Tibial artery (tissue), 4 donors: ENCODE results near the gene EXD3.

Source experiments
- DNase-seq, 2 donors: peaks; one replicate each; pipeline ENCODE4 v3.0.0-alpha.2; 2019
- H3K27ac ChIP-seq, 2 donors: fragments of 200-600 bp; sonication (generic) in 1 of 2; 1 replicate in 1 of 2; 2 replicates in 1 of 2; pipeline ENCODE4 v1.5.1; 2018 to 2019; ENCODE audit warnings: mild to moderate bottlenecking in 1 of 2
- H3K27me3 ChIP-seq, 2 donors: fragments of 200-600 bp; sonication (generic) in 1 of 2; one replicate each; pipeline versions ENCODE4 v1.5.1 to v1.6.0; 2016 to 2019
- H3K36me3 ChIP-seq, 3 donors: fragments of 200-600 bp; sonication (generic) in 2 of 3; one replicate each; pipeline ENCODE4 v1.5.1; 2016 to 2019; ENCODE audit warnings: mild to moderate bottlenecking in 2 of 3
- H3K4me1 ChIP-seq, 4 donors: fragments of 200-600 bp; sonication (generic) in 2 of 4; 1 replicate in 3 of 4; 2 replicates in 1 of 4; pipeline ENCODE4 v1.5.1; 2016 to 2019
- H3K4me3 ChIP-seq, 2 donors: fragments of 200-600 bp; sonication (generic) in 1 of 2; 1 replicate in 1 of 2; 2 replicates in 1 of 2; pipeline ENCODE4 v1.5.1; 2018 to 2019; ENCODE audit warnings: mild to moderate bottlenecking in 2 of 2
- H3K9me3 ChIP-seq, 3 donors: fragments of 200-600 bp; sonication (generic) in 1 of 3; one replicate each; pipeline ENCODE4 v1.5.1; 2016 to 2019
- intact Hi-C: fragments of 100-400 bp; cut with DNase I; formaldehyde crosslinking; loops from one replicate; pipeline ENCODE4 v1.15.0; 2023; ENCODE audit warnings: low total_unique reads
- TF ChIP-seq, protein P1 (sequence below), 2 experiments: fragments of 200-600 bp in 1 of 2; fragments of 450-650 bp in 1 of 2; IDR thresholded peaks; one replicate each; pipeline ENCODE4 v1.5.1; 2017 to 2019; ENCODE audit warnings: antibody characterized with exemption in 2 of 2, mild to moderate bottlenecking in 1 of 2, moderate library complexity in 1 of 2

Gene EXD3

DNA sequence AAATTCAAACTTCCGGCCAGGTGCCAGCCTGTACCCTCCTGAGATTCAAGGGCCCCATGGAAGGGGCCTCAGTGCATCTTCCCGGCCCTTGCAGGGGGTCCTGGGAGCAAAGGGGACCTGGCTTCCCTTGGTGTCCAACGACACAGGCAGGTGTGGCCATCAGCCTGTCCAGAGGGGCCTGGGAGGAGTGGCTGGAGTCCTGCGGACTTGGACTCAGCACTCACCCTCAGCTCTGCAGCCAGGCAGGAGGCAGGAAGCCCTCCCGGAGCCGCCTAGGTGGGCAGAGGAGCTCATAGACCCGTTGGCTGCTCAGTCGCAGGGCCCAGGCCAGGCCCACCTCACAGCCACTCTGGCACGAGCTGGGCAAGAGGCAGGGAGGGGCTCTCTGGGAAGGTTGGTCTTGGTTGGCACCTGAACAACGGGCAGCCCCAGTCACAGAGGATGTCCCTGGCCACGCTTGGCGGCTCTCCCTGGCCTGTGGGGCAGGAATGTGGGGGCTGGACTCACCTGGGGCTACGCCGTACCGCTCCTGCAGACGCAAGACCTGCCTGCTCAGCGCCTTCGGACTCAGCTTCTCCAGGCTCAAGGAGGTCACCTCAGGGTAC lies 67.1 kb downstream of the EXD3 start:
- H3K4me3 ChIP-seq = no peak overlapping the region
- intact Hi-C loops = no loop called here
- no peaks in the 10 kb centered on the region for H3K4me1 ChIP-seq
- TF ChIP-seq, protein P1, sequence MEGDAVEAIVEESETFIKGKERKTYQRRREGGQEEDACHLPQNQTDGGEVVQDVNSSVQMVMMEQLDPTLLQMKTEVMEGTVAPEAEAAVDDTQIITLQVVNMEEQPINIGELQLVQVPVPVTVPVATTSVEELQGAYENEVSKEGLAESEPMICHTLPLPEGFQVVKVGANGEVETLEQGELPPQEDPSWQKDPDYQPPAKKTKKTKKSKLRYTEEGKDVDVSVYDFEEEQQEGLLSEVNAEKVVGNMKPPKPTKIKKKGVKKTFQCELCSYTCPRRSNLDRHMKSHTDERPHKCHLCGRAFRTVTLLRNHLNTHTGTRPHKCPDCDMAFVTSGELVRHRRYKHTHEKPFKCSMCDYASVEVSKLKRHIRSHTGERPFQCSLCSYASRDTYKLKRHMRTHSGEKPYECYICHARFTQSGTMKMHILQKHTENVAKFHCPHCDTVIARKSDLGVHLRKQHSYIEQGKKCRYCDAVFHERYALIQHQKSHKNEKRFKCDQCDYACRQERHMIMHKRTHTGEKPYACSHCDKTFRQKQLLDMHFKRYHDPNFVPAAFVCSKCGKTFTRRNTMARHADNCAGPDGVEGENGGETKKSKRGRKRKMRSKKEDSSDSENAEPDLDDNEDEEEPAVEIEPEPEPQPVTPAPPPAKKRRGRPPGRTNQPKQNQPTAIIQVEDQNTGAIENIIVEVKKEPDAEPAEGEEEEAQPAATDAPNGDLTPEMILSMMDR (IDR thresholded peaks at IDR 0.05) = no peak
- peaks cover 0 to 20% (median 10%) of the 10 kb centered on the region in 3 donors for H3K9me3 ChIP-seq
- peaks cover 0 to 24% (median 11%) of the 10 kb centered on the region in 3 donors for H3K36me3 ChIP-seq
- H3K27me3 ChIP-seq = no peaks in the 10 kb centered on the region
- DNase-seq = no peak
- H3K27ac ChIP-seq = no peak overlapping the region

DNA sequence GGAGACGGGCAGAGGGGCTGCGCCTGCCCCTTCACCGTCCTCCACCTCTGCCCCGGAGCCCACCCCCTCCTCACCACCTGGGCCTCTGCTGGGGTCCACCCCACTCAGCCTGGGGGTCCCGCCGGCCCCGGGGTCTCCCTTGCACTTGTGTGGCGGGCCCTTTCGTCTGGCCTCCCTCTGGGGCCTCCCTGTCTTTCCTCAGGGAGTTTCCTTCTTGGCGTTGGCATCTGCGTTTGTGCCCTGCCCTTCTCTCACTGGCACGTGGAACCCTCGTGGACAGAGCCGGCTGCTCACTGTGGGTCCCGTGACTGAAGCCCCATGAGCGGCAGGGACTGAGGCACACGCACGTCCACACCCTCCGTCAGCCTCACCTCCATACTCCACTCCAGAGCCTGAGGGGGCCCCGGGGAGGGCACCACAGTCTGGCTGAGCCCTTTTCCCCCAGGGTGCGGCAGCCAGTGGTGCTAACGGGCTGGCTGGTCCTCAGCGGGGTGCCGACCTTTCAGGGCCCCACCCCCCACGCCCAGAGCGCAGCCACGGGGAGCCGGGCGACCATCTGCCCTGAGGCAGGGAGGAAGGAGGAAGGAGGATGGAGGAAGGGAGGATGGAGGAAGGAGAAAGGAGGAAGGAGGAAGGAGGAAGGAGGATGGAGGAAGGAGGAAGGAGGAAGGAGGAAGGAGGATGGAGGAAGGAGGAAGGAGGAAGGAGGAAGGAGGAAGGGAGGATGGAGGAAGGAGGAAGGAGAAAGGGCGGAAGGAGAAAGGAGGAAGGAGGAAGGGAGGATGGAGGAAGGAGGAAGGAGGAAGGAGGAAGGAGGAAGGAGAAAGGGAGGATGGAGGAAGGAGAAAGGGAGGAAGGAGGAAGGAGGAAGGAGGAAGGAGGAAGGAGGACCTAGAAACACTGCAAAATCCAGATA lies 67.9 kb downstream of the EXD3 start:
- intact Hi-C loops = no loop called here
- no peak overlapping the region for H3K27ac ChIP-seq
- H3K4me1 ChIP-seq = no peaks in the 10 kb centered on the region
- peak in 1 of 2 donors; percentile 54 for DNase-seq
- no peaks in the 10 kb centered on the region for H3K27me3 ChIP-seq
- H3K36me3 ChIP-seq = peaks cover 0 to 24% (median 11%) of the 10 kb centered on the region in 3 donors
- TF ChIP-seq, protein P1 (IDR thresholded peaks at IDR 0.05) = no peak
- H3K4me3 ChIP-seq = no peak overlapping the region
- H3K9me3 ChIP-seq = peaks cover 0 to 20% (median 10%) of the 10 kb centered on the region in 3 donors

DNA sequence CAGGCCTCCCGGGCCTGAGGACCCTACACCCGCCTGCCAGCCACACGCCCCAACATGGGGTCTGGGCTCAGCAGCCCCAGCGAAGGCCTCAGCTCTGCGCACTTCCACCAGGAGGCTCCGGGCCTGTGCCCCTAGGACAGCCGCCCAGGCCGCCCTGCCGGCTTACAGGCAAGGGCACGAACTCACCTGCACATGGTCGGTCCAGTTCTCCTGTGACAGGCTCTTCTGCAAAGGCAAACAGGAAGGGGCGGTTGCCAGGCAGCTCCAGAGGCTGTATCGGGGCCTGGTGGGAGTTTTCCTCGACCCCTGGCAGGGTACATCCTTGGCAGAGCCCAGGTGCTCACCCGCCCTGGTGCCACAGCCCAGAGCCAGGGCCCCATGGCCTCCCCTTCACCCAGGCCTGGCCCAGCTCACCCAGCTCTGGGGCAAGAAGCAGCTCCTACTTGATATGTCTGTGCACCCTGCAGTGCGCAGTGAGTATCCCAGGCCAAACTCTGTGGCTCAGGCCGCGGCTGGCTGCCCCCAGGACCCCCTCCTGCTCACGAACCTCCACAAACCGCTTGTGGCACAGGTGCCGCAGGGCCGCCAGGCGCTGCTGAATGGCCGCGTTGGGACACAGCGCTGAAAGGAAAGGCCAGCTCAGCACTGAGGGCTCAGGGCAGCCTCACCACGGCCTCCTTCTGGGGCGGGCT lies 68.7 kb downstream of the EXD3 start:
- H3K4me1 ChIP-seq = no peaks in the 10 kb centered on the region
- H3K27me3 ChIP-seq = no peaks in the 10 kb centered on the region
- peaks cover 0 to 20% (median 10%) of the 10 kb centered on the region in 3 donors for H3K9me3 ChIP-seq
- H3K36me3 ChIP-seq = peaks cover 0 to 27% (median 16%) of the 10 kb centered on the region in 3 donors
- intact Hi-C loops = no loop called here
- no peak for DNase-seq
- no peak overlapping the region for H3K27ac ChIP-seq
- H3K4me3 ChIP-seq = no peak overlapping the region
- TF ChIP-seq, protein P1 (IDR thresholded peaks at IDR 0.05) = no peak

DNA sequence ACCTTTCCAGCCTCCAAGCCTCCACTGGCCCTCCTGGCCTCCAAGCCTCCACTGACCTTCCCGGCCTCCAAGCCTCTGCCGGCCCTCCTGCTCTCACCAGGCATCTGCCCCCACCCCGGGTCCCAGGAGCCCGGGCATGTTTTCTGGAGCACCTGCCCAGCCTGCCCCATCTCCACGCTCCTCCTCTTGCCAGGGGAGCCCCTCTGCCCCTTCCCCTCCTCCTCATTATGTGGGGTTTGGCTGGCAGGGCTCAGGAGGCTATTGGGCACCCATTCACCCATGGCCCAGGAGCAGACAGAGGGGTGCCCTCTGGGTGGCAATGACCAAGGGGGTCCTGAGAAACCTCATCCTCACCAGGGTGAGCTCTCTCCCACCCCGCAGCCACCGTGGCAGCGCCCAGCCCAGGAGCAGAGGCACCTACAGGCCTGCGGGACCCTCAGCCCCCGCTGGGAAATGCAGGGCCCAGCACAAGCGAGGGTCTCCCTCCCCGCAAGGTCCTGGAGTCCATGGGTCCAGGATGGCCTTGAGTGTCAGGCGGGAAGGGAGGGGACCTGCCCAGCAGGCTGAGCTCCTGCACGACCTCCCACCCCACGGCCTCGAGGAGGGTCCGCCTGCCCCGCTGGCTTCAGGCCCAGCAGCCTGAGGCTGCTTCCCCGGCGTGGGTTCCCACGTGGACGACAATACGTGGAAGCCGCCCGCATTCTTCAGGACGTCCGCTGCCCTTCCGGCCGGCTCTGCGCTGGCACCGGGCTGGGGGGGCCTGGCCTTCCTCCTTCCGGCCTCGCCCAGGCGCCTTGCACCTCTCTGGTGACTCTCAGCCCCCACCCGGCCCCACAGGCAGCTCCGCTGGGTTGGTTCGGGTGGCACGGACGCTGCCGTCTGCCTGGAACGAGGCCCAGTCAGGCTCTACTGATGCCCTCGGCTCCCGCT lies 69.5 kb downstream of the EXD3 start:
- TF ChIP-seq, protein P1 (IDR thresholded peaks at IDR 0.05) = no peak
- no peak for DNase-seq
- Histone ChIP-seq H3K9me3 (peaks cover 0 to 20% (median 10%) of the 10 kb centered on the region in 3 donors), H3K4me1 (no peaks in the 10 kb centered on the region), H3K36me3 (peaks cover 7 to 34% (median 22%) of the 10 kb centered on the region in 3 donors), H3K27me3 (no peaks in the 10 kb centered on the region), H3K27ac (no peak overlapping the region), H3K4me3 (no peak overlapping the region)
- intact Hi-C loops = no loop called here
